H54 (cell line): Measurements from ENCODE around the gene DGLUCY.
"Not testable (repeated sequence)": the region's sequence is repeated elsewhere in the genome, so short reads cannot be mapped to it uniquely, and the experiment has no call there.

Source experiments
- DNase-seq: peaks from one replicate; pipeline ENCODE4 v3.0.0; 2011; ENCODE audit warnings: low spot score, mixed read lengths; ENCODE audit not compliant: insufficient read length
- FAIRE-seq: peaks from 3 replicates; lab custom pipeline; 2011; peaks lifted over from hg19 to GRCh38; lab: Jason Lieb, UNC
- POLR2A ChIP-seq: IDR thresholded peaks from 2 replicates; pipeline ENCODE4 v1.6.1; 2011; ENCODE audit warnings: low read depth, mild to moderate bottlenecking, low read length

DGLUCY gene, protein sequence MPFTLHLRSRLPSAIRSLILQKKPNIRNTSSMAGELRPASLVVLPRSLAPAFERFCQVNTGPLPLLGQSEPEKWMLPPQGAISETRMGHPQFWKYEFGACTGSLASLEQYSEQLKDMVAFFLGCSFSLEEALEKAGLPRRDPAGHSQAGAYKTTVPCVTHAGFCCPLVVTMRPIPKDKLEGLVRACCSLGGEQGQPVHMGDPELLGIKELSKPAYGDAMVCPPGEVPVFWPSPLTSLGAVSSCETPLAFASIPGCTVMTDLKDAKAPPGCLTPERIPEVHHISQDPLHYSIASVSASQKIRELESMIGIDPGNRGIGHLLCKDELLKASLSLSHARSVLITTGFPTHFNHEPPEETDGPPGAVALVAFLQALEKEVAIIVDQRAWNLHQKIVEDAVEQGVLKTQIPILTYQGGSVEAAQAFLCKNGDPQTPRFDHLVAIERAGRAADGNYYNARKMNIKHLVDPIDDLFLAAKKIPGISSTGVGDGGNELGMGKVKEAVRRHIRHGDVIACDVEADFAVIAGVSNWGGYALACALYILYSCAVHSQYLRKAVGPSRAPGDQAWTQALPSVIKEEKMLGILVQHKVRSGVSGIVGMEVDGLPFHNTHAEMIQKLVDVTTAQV

DNA sequence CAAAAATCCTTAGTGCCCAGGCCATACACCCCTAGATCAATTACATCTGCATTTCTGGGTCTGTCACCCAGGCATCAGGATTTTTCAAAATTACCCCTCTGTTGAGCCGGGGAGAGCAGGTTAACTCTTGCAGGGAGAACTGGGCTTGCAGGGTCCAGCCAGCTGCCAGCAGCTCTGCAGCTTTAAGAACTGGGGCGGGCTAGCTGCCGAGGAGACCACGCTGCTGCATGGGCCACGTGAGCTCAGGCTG lies at the start of gene DGLUCY:
TSS of gene DGLUCY (plus strand) at position 245 of the 250 bp plus-strand sequence. CDS start 46,222 bp downstream, outside the sequence.
- DNase-seq (peak; percentile 81), FAIRE-seq (no peak)
- no peak for TF ChIP-seq POLR2A

- no peak for FAIRE-seq
- no peak for TF ChIP-seq POLR2A
- DNase-seq, result no peak
These were observed 48.6 kb upstream of the DGLUCY start for GRCh38 chr14:91065266-91065665.

- no peak for DNase-seq
- no peak for FAIRE-seq
- TF ChIP-seq POLR2A, result no peak
These were observed 46.7 kb upstream of the DGLUCY start for GRCh38 chr14:91067186-91067585.

GRCh38 chr14:91068642-91069041 lies 45.2 kb upstream of the DGLUCY start:
- no peak for TF ChIP-seq POLR2A
- no peak for DNase-seq
- no peak for FAIRE-seq

DNA sequence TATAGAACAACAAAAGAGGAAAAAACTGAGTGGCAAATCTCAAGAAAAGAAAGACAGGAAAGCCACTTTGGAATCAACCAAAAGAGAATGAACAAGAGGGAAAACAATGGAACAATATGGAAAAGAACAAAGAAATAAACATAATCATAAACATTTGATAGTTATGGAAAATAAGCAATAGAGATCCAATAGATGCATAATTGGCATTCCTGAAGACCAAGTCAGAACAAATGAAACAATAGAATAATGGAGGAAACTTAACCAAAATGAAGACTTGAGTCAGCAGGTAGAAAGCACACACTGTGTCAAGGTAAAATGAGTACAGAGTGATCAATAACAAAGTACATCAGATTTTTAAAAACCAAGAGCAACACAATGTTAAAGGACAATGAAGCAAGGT lies 43.3 kb upstream of the DGLUCY start:
- DNase-seq (no peak), FAIRE-seq (no peak)
- TF ChIP-seq POLR2A, result no peak

DNA sequence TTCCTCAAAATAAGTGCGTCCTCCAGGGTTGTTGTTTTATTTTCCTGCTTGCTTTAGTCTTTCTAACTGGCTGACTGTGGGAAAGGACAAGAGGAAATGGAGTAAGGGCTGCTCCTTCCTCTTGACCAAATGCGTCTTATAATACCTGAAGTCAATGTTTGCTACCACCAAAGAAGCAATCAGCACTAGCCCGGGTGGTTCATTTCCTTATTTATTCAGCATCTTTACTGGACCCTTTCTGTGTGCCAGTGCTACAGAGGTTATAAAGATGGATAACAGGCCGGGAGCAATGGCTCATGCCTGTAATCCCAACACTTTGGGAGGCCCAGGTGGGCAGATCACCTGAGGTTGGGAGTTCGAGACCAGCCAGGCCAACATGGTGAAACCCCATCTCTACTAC lies 38.3 kb upstream of the DGLUCY start:
- DNase-seq (no peak), FAIRE-seq (no peak)
- TF ChIP-seq POLR2A, result no peak

DNA sequence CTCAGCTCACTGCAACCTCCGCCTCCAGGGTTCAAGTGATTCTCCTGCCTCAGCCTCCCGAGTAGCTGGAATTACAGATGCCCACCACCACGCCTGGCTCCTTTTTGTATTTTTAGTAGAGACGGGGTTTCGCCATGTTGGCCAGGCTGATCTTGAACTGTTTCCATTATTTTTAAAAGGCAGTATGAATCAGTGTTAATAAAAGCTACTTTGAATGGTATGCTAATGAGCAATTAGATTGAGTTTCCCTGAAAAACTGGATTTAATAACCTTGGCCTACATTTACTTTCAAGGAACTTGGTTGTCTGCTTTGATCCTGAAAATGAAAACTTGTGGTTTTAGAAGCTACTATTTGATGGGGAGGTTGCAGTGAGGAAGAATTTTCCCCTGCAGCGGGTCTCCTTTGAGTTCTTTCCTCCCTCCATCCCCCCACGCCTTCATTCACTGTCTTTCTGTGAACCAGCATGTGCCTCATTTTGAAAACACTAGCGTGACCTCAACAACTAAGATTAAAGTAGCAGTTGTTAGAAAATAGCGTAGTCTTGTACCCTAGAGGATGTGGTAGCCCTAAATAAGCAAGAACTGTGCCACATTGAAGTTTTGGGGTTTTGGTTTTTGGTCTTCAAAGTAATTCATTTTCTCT lies 35.7 kb upstream of the DGLUCY start:
- FAIRE-seq, result no peak
- TF ChIP-seq POLR2A, result no peak
- no peak for DNase-seq

DNA sequence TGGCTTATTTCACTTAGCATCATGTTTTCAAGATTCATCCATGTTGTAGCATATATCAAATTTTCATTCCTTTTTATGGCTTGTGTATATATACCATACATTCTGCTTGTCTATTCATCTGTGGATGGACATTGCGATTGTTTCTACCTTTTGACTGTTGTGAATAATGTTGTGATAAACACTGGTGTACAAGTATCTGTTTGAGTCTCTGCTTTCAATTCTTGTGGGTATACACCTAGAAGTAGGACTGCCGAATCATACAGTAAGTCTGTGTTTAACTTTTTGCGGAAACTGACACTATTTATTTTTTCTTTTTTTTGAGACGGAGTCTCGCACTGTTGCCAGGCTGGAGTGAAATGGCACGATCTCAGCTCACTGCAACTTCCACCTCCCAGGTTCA lies 33.8 kb upstream of the DGLUCY start:
- TF ChIP-seq POLR2A, result no peak
- DNase-seq, result no peak
- FAIRE-seq, result no peak

GRCh38 chr14:91082282-91082681 lies 31.6 kb upstream of the DGLUCY start:
- no peak for DNase-seq
- no peak for FAIRE-seq
- no peak for TF ChIP-seq POLR2A

GRCh38 chr14:91084516-91084915 lies 29.4 kb upstream of the DGLUCY start:
- TF ChIP-seq POLR2A, result no peak
- FAIRE-seq (no peak), DNase-seq (no peak)

- not testable (repeated sequence) for DNase-seq, FAIRE-seq
These were observed 26.4 kb upstream of the DGLUCY start for GRCh38 chr14:91087470-91087869.

GRCh38 chr14:91088585-91089235 lies 25.2 kb upstream of the DGLUCY start:
- no peak for TF ChIP-seq POLR2A
- FAIRE-seq, result no peak
- DNase-seq, result no peak

GRCh38 chr14:91089958-91090535 lies 23.8 kb upstream of the DGLUCY start:
- TF ChIP-seq POLR2A, result no peak
- DNase-seq (no peak), FAIRE-seq (no peak)

DNA sequence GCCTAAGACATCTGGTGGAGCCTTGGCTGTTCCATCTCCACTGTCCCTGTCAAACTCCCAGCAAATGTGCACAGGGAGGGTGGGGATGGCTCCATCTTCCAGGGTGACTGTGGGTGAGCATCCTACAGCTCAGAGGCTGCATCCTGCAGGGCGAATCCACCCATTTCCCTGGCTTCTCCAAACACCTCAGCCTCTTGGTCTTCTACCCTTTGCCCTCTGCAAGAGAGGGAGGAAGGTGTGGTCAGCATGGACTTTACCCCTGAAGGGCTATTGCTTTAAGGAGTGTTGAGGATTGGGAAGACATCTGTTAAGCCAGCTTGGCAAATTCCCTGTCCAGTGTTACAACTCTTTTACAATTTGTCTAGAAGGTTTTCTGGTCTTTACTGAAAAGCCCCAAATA lies 23.1 kb upstream of the DGLUCY start:
- DNase-seq, result no peak
- TF ChIP-seq POLR2A, result no peak
- FAIRE-seq, result no peak

- FAIRE-seq, result no peak
- DNase-seq, result no peak
- no peak for TF ChIP-seq POLR2A
These were observed 21.8 kb upstream of the DGLUCY start for GRCh38 chr14:91092073-91092472.

GRCh38 chr14:91093743-91094472 lies 20.0 kb upstream of the DGLUCY start:
- not testable (repeated sequence) for DNase-seq, FAIRE-seq
